Osteocyte (in vitro differentiated cells): ENCODE results near the gene ZNF547. TPM values are rescaled to one million over a fixed set of nuclear protein-coding genes. Genes with fewer than 3 reads are reported as not detected.

Experiments used
- DNase-seq: peaks from one replicate; pipeline ENCODE4 v3.0.0; 2021; ENCODE audit warnings: mixed read lengths; ENCODE audit not compliant: unreplicated experiment; ENCODE audit errors: extremely low spot score
- H3K27ac Mint-ChIP-seq: one replicate; pipeline ENCODE4 v1.8.0; 2021; ENCODE audit warnings: mild to moderate bottlenecking, mixed read lengths; ENCODE audit not compliant: unreplicated experiment
- H3K27me3 Mint-ChIP-seq: one replicate; pipeline ENCODE4 v1.8.0; 2021; ENCODE audit warnings: mixed read lengths; ENCODE audit not compliant: unreplicated experiment
- H3K36me3 Mint-ChIP-seq: one replicate; pipeline ENCODE4 v1.8.0; 2021; ENCODE audit warnings: mixed read lengths; ENCODE audit not compliant: unreplicated experiment
- H3K4me1 Mint-ChIP-seq: one replicate; pipeline ENCODE4 v1.8.0; 2021; ENCODE audit warnings: mixed read lengths; ENCODE audit not compliant: unreplicated experiment
- H3K4me3 Mint-ChIP-seq: one replicate; pipeline ENCODE4 v1.8.0; 2021; ENCODE audit warnings: mild to moderate bottlenecking, moderate library complexity, mixed read lengths; ENCODE audit not compliant: unreplicated experiment
- H3K9me3 Mint-ChIP-seq: one replicate; pipeline ENCODE4 v1.8.0; 2021; ENCODE audit warnings: mixed read lengths; ENCODE audit not compliant: unreplicated experiment
- long read RNA-seq: library from polyadenylated mRNA; unstranded; transcript quantifications from one replicate; pipeline ENCODE4 v2.0.0, GENCODE V29; 2021
- total RNA-seq: library from RNA; stranded (reverse); gene quantifications from 2 replicates; pipeline ENCODE4 v1.2.1, GENCODE V29; 2021
- TF ChIP-seq, protein P1 (sequence below): fragments of 200-600 bp; sonication (generic); IDR thresholded peaks from 2 replicates; pipeline ENCODE4 v1.5.0; 2021; ENCODE audit warnings: antibody characterized with exemption, mild to moderate bottlenecking, moderate library complexity

The ZNF547 gene
- total RNA-seq: 3.4 and 5.5 TPM in 2 replicates
- long read RNA-seq, transcript ZNF547-201 (4 exons, 2,739 nt): major isoform, 16 of 19 reads
- long read RNA-seq, partial matches to known transcripts: 0 of 19 reads
- long read RNA-seq, other reads (novel, unspliced or antisense): 2 of 19 reads

DNA sequence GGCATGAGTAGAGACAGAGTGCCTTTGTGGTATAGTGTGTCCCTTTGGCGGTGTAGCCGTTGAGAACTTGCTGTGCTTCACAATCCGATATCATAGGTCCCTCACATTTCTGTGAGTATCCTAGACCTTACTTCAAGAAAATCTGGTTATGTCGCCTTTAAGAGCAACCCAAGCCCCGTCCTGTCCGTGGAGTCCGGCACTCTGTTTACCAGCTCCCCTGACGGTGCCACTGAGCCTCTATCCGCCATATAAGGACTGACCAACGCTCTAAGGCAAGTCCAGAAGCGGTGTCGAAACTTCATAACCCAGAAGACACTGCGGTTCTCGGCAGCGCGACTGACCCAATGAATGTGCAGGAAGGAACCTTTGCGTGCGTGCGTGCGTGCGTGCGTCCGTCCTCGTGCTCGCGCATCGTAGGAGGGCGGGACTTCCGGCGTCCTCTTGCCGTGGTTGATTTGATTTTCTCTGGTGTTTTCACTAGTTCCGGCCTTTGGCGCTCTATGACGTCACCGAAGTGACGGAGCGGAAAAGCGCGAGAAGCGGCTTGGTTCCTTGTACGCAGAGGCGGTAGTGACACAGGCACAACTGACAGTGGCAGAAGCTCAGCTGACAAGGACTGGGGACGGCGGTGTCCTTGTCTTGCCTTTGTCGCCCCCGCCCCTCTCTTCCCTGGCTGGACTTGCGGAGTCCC, at the start of gene ZNF547, which contains the start of gene TRAPPC2B:
ZNF547 (plus strand) TSS at position 555 of the 691 bp plus-strand sequence. CDS start 5,005 bp downstream, outside the sequence.
TRAPPC2B (plus strand) TSS at position 555 of the 691 bp plus-strand sequence. CDS start 1,283 bp downstream, outside the sequence.
- peaks cover 14% of the 10 kb centered on the region for H3K4me1 Mint-ChIP-seq
- no peaks in the 10 kb centered on the region for H3K27me3 Mint-ChIP-seq
- TF ChIP-seq, protein P1, sequence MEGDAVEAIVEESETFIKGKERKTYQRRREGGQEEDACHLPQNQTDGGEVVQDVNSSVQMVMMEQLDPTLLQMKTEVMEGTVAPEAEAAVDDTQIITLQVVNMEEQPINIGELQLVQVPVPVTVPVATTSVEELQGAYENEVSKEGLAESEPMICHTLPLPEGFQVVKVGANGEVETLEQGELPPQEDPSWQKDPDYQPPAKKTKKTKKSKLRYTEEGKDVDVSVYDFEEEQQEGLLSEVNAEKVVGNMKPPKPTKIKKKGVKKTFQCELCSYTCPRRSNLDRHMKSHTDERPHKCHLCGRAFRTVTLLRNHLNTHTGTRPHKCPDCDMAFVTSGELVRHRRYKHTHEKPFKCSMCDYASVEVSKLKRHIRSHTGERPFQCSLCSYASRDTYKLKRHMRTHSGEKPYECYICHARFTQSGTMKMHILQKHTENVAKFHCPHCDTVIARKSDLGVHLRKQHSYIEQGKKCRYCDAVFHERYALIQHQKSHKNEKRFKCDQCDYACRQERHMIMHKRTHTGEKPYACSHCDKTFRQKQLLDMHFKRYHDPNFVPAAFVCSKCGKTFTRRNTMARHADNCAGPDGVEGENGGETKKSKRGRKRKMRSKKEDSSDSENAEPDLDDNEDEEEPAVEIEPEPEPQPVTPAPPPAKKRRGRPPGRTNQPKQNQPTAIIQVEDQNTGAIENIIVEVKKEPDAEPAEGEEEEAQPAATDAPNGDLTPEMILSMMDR: no peak
- peak; percentile 99 for DNase-seq
- peaks cover 33% of the 10 kb centered on the region for H3K36me3 Mint-ChIP-seq
- peak within 1 kb of the TSS; percentile 91 for H3K4me3 Mint-ChIP-seq
- H3K9me3 Mint-ChIP-seq: peaks cover 17% of the 10 kb centered on the region
- H3K27ac Mint-ChIP-seq: peak within 1 kb of the TSS; percentile 98

DNA sequence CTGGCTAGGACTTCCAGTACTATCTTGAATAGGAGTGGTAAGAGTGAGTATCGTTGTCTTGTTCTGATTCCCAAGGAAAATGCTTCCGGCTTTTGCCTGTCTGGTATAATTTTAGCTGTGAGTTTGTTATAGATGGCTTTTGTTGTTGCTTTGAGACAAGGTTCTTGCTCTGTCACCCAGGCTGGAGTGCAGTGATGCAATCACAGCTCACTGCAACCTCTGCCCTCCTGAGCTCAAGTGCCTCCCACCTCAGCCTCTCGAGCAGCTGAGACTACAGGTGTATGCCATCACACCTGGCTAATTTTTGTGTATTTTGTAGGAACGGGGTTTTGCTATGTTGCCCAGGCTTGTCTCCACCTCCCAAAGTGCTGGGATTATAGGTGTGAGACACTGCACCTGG, 49.2 kb upstream of the ZNF547 start:
- Mint-ChIP-seq H3K27me3 (peaks cover 61% of the 10 kb centered on the region), H3K4me1 (no peaks in the 10 kb centered on the region), H3K27ac (no peak overlapping the region), H3K36me3 (no peaks in the 10 kb centered on the region), H3K9me3 (peaks cover 3% of the 10 kb centered on the region), H3K4me3 (no peak overlapping the region)
- TF ChIP-seq, protein P1: no peak
- no peak for DNase-seq

DNA sequence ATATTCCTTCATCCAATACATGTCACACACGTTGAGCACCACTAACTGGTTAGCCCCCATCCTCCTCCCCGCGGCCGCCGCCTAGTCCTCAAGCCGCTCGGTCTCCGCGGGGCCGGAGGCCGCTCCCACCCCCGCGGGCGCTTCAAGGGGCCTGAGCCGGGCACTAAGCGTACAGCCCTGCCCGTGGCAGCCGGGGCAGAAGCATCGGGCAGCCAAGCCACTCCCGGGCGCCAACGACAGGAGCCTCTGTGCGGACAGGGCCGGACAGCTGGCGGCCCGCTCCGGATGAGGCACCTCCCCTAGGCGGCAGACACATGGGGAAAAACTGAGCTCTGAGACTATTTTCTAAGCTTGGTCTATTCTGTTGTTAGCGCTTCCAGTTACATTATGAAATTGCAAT, 45.8 kb upstream of the ZNF547 start:
- Mint-ChIP-seq H3K27ac (no peak overlapping the region), H3K9me3 (no peaks in the 10 kb centered on the region), H3K4me3 (no peak overlapping the region), H3K36me3 (no peaks in the 10 kb centered on the region), H3K4me1 (peaks cover 22% of the 10 kb centered on the region), H3K27me3 (peaks cover 51% of the 10 kb centered on the region)
- no peak for DNase-seq
- TF ChIP-seq, protein P1: no peak

DNA sequence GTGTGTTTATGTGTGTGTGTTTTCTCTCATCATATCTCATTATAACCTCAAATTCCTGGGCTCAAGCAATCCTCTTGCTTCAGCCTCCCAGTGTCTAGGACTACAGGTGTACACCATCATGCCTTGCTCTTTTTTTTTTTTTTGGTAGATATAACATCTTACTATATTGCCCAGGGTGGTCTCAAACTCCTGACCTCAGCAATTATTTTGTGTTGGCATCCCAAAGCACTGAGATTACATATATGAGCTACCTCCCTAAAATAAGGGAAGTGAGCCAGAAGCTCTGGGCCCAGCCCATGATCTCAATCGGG, 43.5 kb upstream of the ZNF547 start:
- Mint-ChIP-seq H3K9me3 (no peaks in the 10 kb centered on the region), H3K4me1 (peaks cover 27% of the 10 kb centered on the region), H3K27me3 (peaks cover 29% of the 10 kb centered on the region), H3K27ac (peak overlapping the region; percentile 99), H3K4me3 (peak overlapping the region; percentile 95), H3K36me3 (peaks cover 8% of the 10 kb centered on the region)
- no peak for DNase-seq
- TF ChIP-seq, protein P1: no peak

DNA sequence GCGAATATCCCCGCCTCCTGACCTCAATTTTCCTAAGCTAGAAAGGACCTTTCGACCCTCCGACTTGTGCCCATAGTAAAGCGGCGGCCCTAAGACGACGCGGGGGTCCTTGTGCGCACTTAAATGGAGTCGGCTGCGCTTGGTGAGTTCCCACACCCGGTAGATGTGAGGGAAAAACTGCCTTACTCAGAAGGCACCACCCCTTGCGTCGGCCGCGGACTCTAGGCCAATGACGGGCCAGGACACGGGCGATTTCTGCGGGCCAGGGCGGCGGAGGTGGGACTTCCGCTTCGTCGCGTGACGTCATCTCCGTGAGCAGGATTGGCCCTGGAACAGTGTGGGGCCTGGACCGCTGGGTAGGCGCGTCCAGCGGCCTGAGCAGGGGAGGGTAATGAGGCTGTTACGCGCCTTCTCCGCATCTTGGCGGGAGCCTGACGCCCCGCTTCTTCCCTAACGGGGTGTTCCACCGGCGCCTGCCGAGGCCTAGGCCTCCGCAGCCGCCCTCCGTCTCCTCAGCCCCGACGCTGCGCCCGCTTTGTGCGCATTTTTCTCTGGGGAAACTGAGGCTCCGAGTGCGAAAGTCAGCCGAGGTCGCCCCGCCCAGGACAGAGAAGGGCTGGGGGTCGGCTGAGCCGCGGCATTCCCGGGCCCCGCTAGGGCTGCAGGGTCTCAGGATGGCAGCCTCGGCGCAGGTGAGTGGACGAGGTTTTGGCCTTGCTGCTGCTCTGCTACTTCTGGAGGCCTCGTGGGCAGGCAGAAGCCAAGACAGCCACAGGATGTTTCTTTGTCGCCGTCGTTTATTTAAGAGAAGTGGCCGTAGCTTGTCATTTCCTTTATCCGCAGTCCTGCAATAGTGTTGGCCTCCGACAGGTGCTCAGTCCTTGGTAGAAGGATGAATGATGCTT, 42.9 kb upstream of the ZNF547 start, which contains the start of gene ZNF543:
ZNF543 (plus strand) TSS at position 293 of the 905 bp plus-strand sequence; CDS start at position 675, 382 bp downstream.
- Mint-ChIP-seq H3K36me3 (peaks cover 13% of the 10 kb centered on the region), H3K27me3 (peaks cover 23% of the 10 kb centered on the region), H3K9me3 (no peaks in the 10 kb centered on the region), H3K27ac (peak within 1 kb of the TSS; percentile 99), H3K4me3 (peak within 1 kb of the TSS; percentile 95), H3K4me1 (peaks cover 27% of the 10 kb centered on the region)
- TF ChIP-seq, protein P1: no peak
- peak; percentile 97 for DNase-seq
